GM20000 (cell line): ENCODE measurements around the gene ELMO2.

Experiments used
- DNase-seq: peaks from one replicate; pipeline ENCODE4 v3.0.0; 2012; ENCODE audit warnings: low spot score
- TF ChIP-seq, protein P1 (sequence below): IDR thresholded peaks from 2 replicates; pipeline ENCODE4 v1.5.1; 2012; ENCODE audit warnings: mild to moderate bottlenecking, control low read depth; ENCODE audit errors: extremely low read depth, missing control alignments

ELMO2 gene, protein sequence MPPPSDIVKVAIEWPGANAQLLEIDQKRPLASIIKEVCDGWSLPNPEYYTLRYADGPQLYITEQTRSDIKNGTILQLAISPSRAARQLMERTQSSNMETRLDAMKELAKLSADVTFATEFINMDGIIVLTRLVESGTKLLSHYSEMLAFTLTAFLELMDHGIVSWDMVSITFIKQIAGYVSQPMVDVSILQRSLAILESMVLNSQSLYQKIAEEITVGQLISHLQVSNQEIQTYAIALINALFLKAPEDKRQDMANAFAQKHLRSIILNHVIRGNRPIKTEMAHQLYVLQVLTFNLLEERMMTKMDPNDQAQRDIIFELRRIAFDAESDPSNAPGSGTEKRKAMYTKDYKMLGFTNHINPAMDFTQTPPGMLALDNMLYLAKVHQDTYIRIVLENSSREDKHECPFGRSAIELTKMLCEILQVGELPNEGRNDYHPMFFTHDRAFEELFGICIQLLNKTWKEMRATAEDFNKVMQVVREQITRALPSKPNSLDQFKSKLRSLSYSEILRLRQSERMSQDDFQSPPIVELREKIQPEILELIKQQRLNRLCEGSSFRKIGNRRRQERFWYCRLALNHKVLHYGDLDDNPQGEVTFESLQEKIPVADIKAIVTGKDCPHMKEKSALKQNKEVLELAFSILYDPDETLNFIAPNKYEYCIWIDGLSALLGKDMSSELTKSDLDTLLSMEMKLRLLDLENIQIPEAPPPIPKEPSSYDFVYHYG

GRCh38 chr20:46406200-46406985 is at the start of gene ELMO2:
Gene ELMO2 (minus strand): TSS chr20:46406615. CDS start chr20:46394482, 12,133 bp downstream.
- TF ChIP-seq, protein P1, sequence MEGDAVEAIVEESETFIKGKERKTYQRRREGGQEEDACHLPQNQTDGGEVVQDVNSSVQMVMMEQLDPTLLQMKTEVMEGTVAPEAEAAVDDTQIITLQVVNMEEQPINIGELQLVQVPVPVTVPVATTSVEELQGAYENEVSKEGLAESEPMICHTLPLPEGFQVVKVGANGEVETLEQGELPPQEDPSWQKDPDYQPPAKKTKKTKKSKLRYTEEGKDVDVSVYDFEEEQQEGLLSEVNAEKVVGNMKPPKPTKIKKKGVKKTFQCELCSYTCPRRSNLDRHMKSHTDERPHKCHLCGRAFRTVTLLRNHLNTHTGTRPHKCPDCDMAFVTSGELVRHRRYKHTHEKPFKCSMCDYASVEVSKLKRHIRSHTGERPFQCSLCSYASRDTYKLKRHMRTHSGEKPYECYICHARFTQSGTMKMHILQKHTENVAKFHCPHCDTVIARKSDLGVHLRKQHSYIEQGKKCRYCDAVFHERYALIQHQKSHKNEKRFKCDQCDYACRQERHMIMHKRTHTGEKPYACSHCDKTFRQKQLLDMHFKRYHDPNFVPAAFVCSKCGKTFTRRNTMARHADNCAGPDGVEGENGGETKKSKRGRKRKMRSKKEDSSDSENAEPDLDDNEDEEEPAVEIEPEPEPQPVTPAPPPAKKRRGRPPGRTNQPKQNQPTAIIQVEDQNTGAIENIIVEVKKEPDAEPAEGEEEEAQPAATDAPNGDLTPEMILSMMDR: no peak
- peak; percentile 97 for DNase-seq

DNA sequence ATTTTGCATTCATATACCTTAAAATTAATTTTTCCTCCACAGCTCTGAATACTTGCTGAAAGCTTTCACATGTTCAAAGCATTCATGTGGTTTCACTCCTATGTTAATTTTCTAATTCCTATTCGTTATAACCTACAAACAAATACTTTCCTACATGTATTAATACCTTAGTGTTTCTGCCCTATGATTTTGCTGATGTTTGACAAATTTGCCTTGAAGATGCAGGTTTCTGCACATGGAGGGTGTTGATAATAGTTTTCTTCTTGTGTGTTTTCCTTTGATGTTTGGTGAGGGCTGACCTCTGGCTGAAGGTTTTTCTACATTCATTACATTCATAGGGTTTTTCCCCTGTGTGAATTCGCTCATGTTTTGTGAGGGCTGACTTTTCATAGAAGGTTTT is 49.3 kb upstream of the ELMO2 start:
- TF ChIP-seq, protein P1: no peak
- no peak for DNase-seq

- TF ChIP-seq, protein P1: no peak
- no peak for DNase-seq
Observed at GRCh38 chr20:46446851-46447250, 40.4 kb upstream of the ELMO2 start.

DNA sequence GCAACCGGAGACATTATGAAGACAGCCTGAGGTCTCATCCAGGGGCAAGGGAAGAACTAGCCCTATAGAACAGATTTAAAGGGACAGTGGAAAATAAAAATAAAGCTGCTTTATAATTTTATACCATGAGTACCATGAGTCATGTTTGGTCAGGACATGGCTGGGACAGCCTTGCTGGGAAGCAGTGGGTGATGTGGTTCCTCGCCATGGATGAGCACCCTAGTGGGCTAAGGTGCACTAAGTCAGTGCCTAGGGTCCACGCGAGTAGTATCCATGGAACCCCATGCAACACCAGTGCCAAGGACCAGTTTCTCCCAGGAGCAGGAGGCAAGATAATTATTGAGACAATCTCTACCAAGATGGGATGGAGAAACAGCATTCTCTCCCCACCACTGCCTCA is 33.4 kb upstream of the ELMO2 start:
- DNase-seq: no peak
- TF ChIP-seq, protein P1: no peak

- DNase-seq: peak; percentile 39
- TF ChIP-seq, protein P1: no peak
Observed at GRCh38 chr20:46438156-46438750, 31.8 kb upstream of the ELMO2 start.

DNA sequence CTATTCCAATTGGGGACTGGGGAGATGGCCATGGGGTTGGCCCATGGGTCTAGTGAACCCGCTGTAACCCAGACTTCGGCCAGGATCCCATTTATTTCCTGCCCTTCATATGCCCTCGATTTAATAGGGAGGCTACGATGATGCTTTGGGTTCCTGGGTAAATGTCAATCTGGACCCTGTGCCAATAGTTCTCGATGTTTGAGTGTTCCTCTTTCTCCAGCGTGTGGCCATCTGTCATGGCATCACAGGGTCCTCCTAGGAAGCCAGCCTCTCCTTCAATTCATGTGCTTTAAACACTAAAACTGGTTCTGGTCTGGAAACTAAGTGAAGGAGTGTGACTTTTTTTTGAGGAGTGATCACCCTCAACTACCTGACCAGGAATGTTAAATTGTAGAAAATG is 28.7 kb upstream of the ELMO2 start:
- TF ChIP-seq, protein P1: no peak
- DNase-seq: no peak
